GM12878 (cell line): ENCODE data around the gene SIDT1. TPM values are rescaled to one million over a fixed set of nuclear protein-coding genes. Genes with fewer than 3 reads are reported as not detected.

Source experiments
- ATAC-seq: fragments of 200-7000 bp; cut with Tn5 transposase; 3 replicates; pipeline ENCODE4 v1.9.1; 2020; ENCODE audit warnings: mild to moderate bottlenecking, moderate library complexity
- BruUV-seq: library from RNA; stranded (reverse); fragments of 400-500 nt; replicated peaks from 2 replicates; lab custom pipeline; 2021; lab: Mats Ljungman, UMichigan
- CTCF ChIA-PET: fragments of 300-600 bp; sonication (Branson Sonifier 250); formaldehyde crosslinking; extraction: SDS; loops from one replicate; lab custom pipeline; 2021; ENCODE audit warnings: inconsistent platforms; lab: Yijun Ruan, JAX
- POLR2A ChIA-PET: fragments of 350-600 bp; formaldehyde crosslinking; extraction: SDS; loops from one replicate; lab custom pipeline; 2021; ENCODE audit warnings: inconsistent platforms; lab: Charles Lee
- RAD21 ChIA-PET: fragments of 300-600 bp; sonication (Branson Sonifier 250); formaldehyde crosslinking; loops from one replicate; lab custom pipeline; 2023; ENCODE audit warnings: antibody characterized with exemption; ENCODE audit not compliant: unreplicated experiment; lab: Charles Lee
- SMC1A ChIA-PET: fragments of 300-600 bp; sonication (Branson Sonifier 250); formaldehyde crosslinking; loops from one replicate; lab custom pipeline; 2023; ENCODE audit not compliant: unreplicated experiment, uncharacterized antibody; lab: Charles Lee
- DNase-seq: peaks from one replicate; pipeline ENCODE4 v3.0.0-alpha.2; 2011; ENCODE audit warnings: low read depth, low spot score
- FAIRE-seq: peaks from 3 replicates; lab custom pipeline; 2011; peaks lifted over from hg19 to GRCh38; lab: Jason Lieb, UNC
- H2AFZ ChIP-seq: 2 replicates; pipeline ENCODE4 v1.6.0; 2011; ENCODE audit warnings: low read depth, low read length, control low read depth; ENCODE audit not compliant: control insufficient read depth
- H3K27ac ChIP-seq: 2 replicates; pipeline ENCODE4 v1.5.1; 2011; ENCODE audit warnings: control low read depth; ENCODE audit not compliant: control insufficient read depth, insufficient read depth
- H3K27me3 ChIP-seq, 2 experiments: replicated peaks in 1 of 2; 2 replicates each; pipeline versions ENCODE4 v1.6.0 to v1.6.1; 2011; ENCODE audit warnings: low read length in 1 of 2; ENCODE audit not compliant: control insufficient read depth in 2 of 2, insufficient read depth in 2 of 2
- H3K36me3 ChIP-seq, 2 experiments: 2 replicates each; pipeline ENCODE4 v1.5.1; 2011; ENCODE audit warnings: low read length in 1 of 2; ENCODE audit not compliant: control insufficient read depth in 2 of 2, insufficient read depth in 2 of 2
- H3K4me1 ChIP-seq: 2 replicates; pipeline ENCODE4 v1.6.1; 2011; ENCODE audit warnings: mild to moderate bottlenecking, low read length, moderate library complexity, mixed read lengths; ENCODE audit not compliant: control insufficient read depth, insufficient read depth
- H3K4me2 ChIP-seq: 2 replicates; pipeline ENCODE4 v1.6.0; 2011; ENCODE audit warnings: control low read depth; ENCODE audit not compliant: control insufficient read depth, insufficient read depth
- H3K4me3 ChIP-seq: fragments of 200-600 bp; sonication (generic); 2 replicates; pipeline ENCODE4 v1.5.1; 2016
- H3K79me2 ChIP-seq: 2 replicates; pipeline ENCODE4 v1.6.0; 2011; ENCODE audit warnings: low read length; ENCODE audit not compliant: control insufficient read depth, insufficient read depth
- H3K9ac ChIP-seq: 2 replicates; pipeline ENCODE4 v1.8.0; 2011; ENCODE audit warnings: low read length, control low read depth, mixed read lengths; ENCODE audit not compliant: control insufficient read depth, insufficient read depth
- H3K9me3 ChIP-seq: replicated peaks from 3 replicates; pipeline ENCODE4 v1.5.1; 2011; ENCODE audit warnings: mild to moderate bottlenecking, low read length; ENCODE audit not compliant: control insufficient read depth, insufficient read depth
- H4K20me1 ChIP-seq: 2 replicates; pipeline ENCODE4 v1.6.0; 2011; ENCODE audit not compliant: control insufficient read depth, insufficient read depth
- CREB1 ChIP-seq: IDR thresholded peaks from 2 replicates; pipeline ENCODE4 v1.6.1; 2012; ENCODE audit warnings: low read depth, mild to moderate bottlenecking, inconsistent platforms
- JUNB ChIP-seq: IDR thresholded peaks from 2 replicates; pipeline ENCODE4 v1.6.1; 2016; ENCODE audit warnings: antibody characterized with exemption, mild to moderate bottlenecking
- MYB ChIP-seq: fragments of 150-350 bp; IDR thresholded peaks from 2 replicates; pipeline ENCODE4 v1.6.1; 2014; ENCODE audit warnings: mild to moderate bottlenecking, low read depth, low read length, borderline replicate concordance
- NBN ChIP-seq: fragments of 450-650 bp; IDR thresholded peaks from 2 replicates; pipeline ENCODE4 v1.6.1; 2016
- RAD21 ChIP-seq: IDR thresholded peaks from 2 replicates; pipeline ENCODE4 v1.6.1; 2011; ENCODE audit warnings: mild to moderate bottlenecking, low read depth, low read length, moderate library complexity; ENCODE audit not compliant: insufficient read depth
- SMC3 ChIP-seq: IDR thresholded peaks from 2 replicates; pipeline ENCODE4 v1.6.1; 2011; ENCODE audit warnings: low read length, improper control_type of control experiment, borderline replicate concordance
- SREBF1 ChIP-seq: IDR thresholded peaks from 2 replicates; pipeline ENCODE4 v1.6.1; 2012; ENCODE audit warnings: mild to moderate bottlenecking, low read length
- TCF7 ChIP-seq: IDR thresholded peaks from 2 replicates; pipeline ENCODE4 v1.6.1; 2014; ENCODE audit warnings: antibody characterized with exemption, borderline replicate concordance
- YY1 ChIP-seq: IDR thresholded peaks from 2 replicates; pipeline ENCODE4 v1.6.1; 2011; ENCODE audit warnings: low read depth, mild to moderate bottlenecking, low read length
- WGBS: methylation state at CpG from one replicate; pipeline ENCODE4 v1.1.6; 2016; ENCODE audit warnings: low lambda C conversion rate; ENCODE audit not compliant: insufficient replicate concordance, insufficient coverage; ENCODE audit errors: missing lambda C conversion rate; 5-methylcytosine and 5-hydroxymethylcytosine counted together
- in situ Hi-C: fragments of 300-500 bp; cut with MboI; formaldehyde crosslinking; loops from 9 replicates; pipeline ENCODE4 v1.14.3; 2018; ENCODE audit warnings: mixed read lengths
- intact Hi-C: fragments of 100-400 bp; cut with micrococcal nuclease; formaldehyde crosslinking; loops from one replicate; pipeline ENCODE4 v1.14.2; 2022; ENCODE audit not compliant: unreplicated experiment
- polyA plus RNA-seq, 11 experiments: library from polyadenylated mRNA; depleted of rRNA in 4 of 11; unstranded in 6 of 11; stranded (reverse) in 5 of 11; fragments of >200 nt; fragmentation: Nextera tagmentation in 4 of 11; fragmentation: Illumina TruSeq in 1 of 11; extraction: Ambion mirVana in 4 of 11; extraction: Trizol in 1 of 11; gene quantifications; 1 replicate in 1 of 11; 2 replicates in 10 of 11; pipeline versions ENCODE4 v1.2.1 to v1.2.3, GENCODE V29; 2011 to 2016; ENCODE audit warnings: inconsistent platforms in 2 of 11, missing spikeins in 2 of 11, low read depth in 1 of 11
- total RNA-seq, 4 experiments: library from RNA; depleted of rRNA in 3 of 4; stranded (reverse); fragments of >200 nt in 3 of 4; fragmentation: Illumina TruSeq in 1 of 4; extraction: Trizol in 1 of 4; gene quantifications; 2 replicates each; pipeline versions ENCODE4 v1.2.1 to v1.2.3, GENCODE V29; 2013 to 2021
- TF ChIP-seq, protein P1 (sequence below): fragments of 450-650 bp; IDR thresholded peaks from 2 replicates; pipeline ENCODE4 v1.6.1; 2017; ENCODE audit warnings: mild to moderate bottlenecking, low read depth, inconsistent platforms; ENCODE audit not compliant: poor library complexity, severe bottlenecking
- TF ChIP-seq, protein P2 (sequence below): fragments of 450-650 bp; IDR thresholded peaks from 2 replicates; pipeline ENCODE4 v1.6.1; 2017; ENCODE audit warnings: low read depth, mild to moderate bottlenecking, moderate library complexity
- TF ChIP-seq, protein P3 (sequence below): IDR thresholded peaks from 2 replicates; pipeline ENCODE4 v1.6.1; 2012; ENCODE audit warnings: improper control_type of control experiment, low read depth, low read length; ENCODE audit not compliant: insufficient replicate concordance
- TF ChIP-seq, protein P4 (sequence below): fragments of 450-650 bp; IDR thresholded peaks from 2 replicates; pipeline ENCODE4 v1.6.1; 2017; ENCODE audit warnings: antibody characterized with exemption, mild to moderate bottlenecking, moderate library complexity

SIDT1 gene
- total and polyA plus RNA-seq, 10 of the 15 experiments (the other 5 are each of a cell fraction or from before 2014, with no cell fraction given), result 3.0 to 45.0 (median 26.6) TPM

DNA sequence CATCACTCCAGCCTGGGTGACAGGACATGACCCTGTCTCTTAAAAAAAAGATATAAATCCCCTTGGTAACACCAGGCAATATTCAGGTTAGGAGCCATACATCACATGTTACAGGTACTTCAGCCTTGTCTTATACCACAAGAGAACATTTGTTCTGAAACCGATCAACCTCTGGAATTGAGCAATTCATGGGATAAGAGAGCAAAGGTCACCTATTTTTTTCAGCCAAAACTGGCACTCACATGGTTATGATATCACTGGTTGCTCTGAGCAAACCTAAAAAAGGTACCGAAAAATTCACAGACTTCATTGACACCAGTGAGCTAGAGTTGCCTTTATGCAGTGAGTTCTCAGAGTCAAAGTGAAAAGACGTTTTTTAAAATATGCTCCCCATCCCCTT lies 26.5 kb upstream of the SIDT1 start:
- in situ Hi-C loops (no loop called here), intact Hi-C loops (no loop called here)
- H3K9me3 ChIP-seq, result peaks cover 2% of the 10 kb centered on the region; the same call in 1 of the 3 replicates
- ChIA-PET POLR2A (no interaction called here), RAD21 (no interaction called here), CTCF (interaction anchor here (4.4 to 5.3 kb wide), 2 partner anchors 9 to 72 kb away, joined by 21 to 23 read pairs; no protein-coding TSS in a partner anchor), SMC1A (interaction anchor here (0.8 to 3.3 kb wide), 4 partner anchors 9 to 14 kb away, joined by 3 to 25 read pairs (median 10); partner anchors contain the start of gene SPICE1)
- H3K27ac ChIP-seq, result no peak overlapping the region
- H4K20me1 ChIP-seq, result no peaks in the 10 kb centered on the region
- H3K9ac ChIP-seq, result no peak overlapping the region
- ATAC-seq, result no peak
- no peak overlapping the region for H3K4me2 ChIP-seq
- H3K79me2 ChIP-seq, result no peaks in the 10 kb centered on the region; the same call in none of the 2 replicates
- FAIRE-seq, result no peak
- no TSS peak for BruUV-seq
- no peak for DNase-seq
- no peaks in the 10 kb centered on the region for H3K4me1 ChIP-seq
- no peak for TF ChIP-seq NBN
- no peak for TF ChIP-seq SMC3
- no peak for TF ChIP-seq YY1
- TF ChIP-seq, protein P1, sequence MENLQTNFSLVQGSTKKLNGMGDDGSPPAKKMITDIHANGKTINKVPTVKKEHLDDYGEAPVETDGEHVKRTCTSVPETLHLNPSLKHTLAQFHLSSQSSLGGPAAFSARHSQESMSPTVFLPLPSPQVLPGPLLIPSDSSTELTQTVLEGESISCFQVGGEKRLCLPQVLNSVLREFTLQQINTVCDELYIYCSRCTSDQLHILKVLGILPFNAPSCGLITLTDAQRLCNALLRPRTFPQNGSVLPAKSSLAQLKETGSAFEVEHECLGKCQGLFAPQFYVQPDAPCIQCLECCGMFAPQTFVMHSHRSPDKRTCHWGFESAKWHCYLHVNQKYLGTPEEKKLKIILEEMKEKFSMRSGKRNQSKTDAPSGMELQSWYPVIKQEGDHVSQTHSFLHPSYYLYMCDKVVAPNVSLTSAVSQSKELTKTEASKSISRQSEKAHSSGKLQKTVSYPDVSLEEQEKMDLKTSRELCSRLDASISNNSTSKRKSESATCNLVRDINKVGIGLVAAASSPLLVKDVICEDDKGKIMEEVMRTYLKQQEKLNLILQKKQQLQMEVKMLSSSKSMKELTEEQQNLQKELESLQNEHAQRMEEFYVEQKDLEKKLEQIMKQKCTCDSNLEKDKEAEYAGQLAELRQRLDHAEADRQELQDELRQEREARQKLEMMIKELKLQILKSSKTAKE, result no peak
- TF ChIP-seq, protein P2, sequence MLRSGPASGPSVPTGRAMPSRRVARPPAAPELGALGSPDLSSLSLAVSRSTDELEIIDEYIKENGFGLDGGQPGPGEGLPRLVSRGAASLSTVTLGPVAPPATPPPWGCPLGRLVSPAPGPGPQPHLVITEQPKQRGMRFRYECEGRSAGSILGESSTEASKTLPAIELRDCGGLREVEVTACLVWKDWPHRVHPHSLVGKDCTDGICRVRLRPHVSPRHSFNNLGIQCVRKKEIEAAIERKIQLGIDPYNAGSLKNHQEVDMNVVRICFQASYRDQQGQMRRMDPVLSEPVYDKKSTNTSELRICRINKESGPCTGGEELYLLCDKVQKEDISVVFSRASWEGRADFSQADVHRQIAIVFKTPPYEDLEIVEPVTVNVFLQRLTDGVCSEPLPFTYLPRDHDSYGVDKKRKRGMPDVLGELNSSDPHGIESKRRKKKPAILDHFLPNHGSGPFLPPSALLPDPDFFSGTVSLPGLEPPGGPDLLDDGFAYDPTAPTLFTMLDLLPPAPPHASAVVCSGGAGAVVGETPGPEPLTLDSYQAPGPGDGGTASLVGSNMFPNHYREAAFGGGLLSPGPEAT, result no peak
- TF ChIP-seq TCF7, result no peak
- TF ChIP-seq MYB, result no peak
- TF ChIP-seq, protein P3, sequence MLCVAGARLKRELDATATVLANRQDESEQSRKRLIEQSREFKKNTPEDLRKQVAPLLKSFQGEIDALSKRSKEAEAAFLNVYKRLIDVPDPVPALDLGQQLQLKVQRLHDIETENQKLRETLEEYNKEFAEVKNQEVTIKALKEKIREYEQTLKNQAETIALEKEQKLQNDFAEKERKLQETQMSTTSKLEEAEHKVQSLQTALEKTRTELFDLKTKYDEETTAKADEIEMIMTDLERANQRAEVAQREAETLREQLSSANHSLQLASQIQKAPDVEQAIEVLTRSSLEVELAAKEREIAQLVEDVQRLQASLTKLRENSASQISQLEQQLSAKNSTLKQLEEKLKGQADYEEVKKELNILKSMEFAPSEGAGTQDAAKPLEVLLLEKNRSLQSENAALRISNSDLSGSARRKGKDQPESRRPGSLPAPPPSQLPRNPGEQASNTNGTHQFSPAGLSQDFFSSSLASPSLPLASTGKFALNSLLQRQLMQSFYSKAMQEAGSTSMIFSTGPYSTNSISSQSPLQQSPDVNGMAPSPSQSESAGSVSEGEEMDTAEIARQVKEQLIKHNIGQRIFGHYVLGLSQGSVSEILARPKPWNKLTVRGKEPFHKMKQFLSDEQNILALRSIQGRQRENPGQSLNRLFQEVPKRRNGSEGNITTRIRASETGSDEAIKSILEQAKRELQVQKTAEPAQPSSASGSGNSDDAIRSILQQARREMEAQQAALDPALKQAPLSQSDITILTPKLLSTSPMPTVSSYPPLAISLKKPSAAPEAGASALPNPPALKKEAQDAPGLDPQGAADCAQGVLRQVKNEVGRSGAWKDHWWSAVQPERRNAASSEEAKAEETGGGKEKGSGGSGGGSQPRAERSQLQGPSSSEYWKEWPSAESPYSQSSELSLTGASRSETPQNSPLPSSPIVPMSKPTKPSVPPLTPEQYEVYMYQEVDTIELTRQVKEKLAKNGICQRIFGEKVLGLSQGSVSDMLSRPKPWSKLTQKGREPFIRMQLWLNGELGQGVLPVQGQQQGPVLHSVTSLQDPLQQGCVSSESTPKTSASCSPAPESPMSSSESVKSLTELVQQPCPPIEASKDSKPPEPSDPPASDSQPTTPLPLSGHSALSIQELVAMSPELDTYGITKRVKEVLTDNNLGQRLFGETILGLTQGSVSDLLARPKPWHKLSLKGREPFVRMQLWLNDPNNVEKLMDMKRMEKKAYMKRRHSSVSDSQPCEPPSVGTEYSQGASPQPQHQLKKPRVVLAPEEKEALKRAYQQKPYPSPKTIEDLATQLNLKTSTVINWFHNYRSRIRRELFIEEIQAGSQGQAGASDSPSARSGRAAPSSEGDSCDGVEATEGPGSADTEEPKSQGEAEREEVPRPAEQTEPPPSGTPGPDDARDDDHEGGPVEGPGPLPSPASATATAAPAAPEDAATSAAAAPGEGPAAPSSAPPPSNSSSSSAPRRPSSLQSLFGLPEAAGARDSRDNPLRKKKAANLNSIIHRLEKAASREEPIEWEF, result no peak
- TF ChIP-seq CREB1, result no peak
- TF ChIP-seq RAD21, result no peak
- TF ChIP-seq JUNB, result no peak
- TF ChIP-seq, protein P4, sequence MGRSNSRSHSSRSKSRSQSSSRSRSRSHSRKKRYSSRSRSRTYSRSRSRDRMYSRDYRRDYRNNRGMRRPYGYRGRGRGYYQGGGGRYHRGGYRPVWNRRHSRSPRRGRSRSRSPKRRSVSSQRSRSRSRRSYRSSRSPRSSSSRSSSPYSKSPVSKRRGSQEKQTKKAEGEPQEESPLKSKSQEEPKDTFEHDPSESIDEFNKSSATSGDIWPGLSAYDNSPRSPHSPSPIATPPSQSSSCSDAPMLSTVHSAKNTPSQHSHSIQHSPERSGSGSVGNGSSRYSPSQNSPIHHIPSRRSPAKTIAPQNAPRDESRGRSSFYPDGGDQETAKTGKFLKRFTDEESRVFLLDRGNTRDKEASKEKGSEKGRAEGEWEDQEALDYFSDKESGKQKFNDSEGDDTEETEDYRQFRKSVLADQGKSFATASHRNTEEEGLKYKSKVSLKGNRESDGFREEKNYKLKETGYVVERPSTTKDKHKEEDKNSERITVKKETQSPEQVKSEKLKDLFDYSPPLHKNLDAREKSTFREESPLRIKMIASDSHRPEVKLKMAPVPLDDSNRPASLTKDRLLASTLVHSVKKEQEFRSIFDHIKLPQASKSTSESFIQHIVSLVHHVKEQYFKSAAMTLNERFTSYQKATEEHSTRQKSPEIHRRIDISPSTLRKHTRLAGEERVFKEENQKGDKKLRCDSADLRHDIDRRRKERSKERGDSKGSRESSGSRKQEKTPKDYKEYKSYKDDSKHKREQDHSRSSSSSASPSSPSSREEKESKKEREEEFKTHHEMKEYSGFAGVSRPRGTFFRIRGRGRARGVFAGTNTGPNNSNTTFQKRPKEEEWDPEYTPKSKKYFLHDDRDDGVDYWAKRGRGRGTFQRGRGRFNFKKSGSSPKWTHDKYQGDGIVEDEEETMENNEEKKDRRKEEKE, result no peak
- TF ChIP-seq SREBF1, result no peak
- H3K27me3 ChIP-seq, result no peaks in the 10 kb centered on the region
- H3K4me3 ChIP-seq, result no peak overlapping the region
- WGBS, result 85% methylated on average over 3 of the region's 3 CpGs
- H3K36me3 ChIP-seq, result peaks cover 0 to 9% of the 10 kb centered on the region in 2 experiments; a peak in 2 of 4 replicates
- no peak overlapping the region for H2AFZ ChIP-seq
